M059J (cell line): ENCODE results near the gene GFER. TPM values are rescaled to one million over a fixed set of nuclear protein-coding genes. Genes with fewer than 3 reads are reported as not detected.
A peak's percentile ranks its signal among the peaks of the same experiment; 100 is the strongest.

Source experiments
- DNase-seq: peaks from one replicate; pipeline ENCODE4 v3.0.0-alpha.2; 2012; ENCODE audit warnings: low read depth
- total RNA-seq: library from RNA; depleted of rRNA; stranded (reverse); fragments of >200 nt; shearing (Covaris generic); gene quantifications from 2 replicates; pipeline ENCODE4 v1.2.3, GENCODE V29; 2014

GFER gene
- total RNA-seq, 1 experiment from 2014 or later, result 21.0 TPM

DNA sequence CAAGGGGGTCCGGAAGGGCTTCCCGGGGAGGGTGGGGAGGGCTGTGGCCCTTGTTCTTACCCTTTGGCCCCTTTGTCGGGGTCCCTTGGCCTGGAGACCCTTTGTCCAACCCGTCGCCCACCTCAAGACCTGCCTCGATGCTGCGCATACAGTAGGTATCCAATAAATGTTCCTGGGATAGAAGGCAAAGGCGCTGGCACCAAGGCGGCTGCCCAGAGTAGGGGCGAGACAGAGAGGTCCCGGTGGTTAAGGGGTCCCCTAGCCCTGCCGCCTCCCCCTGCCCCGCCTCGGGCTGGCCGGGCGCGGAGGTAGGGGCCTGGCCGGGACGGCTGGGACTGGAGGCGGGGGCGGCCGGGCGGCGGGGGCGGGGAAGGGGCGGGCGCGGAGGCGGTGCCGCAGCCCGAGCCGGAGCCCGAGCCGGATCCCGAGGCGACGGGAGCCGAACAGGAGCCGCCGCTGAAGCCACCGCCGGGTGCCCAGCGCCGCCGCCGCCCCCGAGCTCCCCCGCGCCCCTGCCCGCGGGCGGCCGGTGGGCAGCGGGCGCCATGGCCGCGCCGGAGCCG lies 42.5 kb downstream of the GFER start, which contains the start of gene NHERF2:
NHERF2 (plus strand) TSS at position 442 of the 563 bp plus-strand sequence; CDS start at position 546, 104 bp downstream.
- no peak for DNase-seq

DNA sequence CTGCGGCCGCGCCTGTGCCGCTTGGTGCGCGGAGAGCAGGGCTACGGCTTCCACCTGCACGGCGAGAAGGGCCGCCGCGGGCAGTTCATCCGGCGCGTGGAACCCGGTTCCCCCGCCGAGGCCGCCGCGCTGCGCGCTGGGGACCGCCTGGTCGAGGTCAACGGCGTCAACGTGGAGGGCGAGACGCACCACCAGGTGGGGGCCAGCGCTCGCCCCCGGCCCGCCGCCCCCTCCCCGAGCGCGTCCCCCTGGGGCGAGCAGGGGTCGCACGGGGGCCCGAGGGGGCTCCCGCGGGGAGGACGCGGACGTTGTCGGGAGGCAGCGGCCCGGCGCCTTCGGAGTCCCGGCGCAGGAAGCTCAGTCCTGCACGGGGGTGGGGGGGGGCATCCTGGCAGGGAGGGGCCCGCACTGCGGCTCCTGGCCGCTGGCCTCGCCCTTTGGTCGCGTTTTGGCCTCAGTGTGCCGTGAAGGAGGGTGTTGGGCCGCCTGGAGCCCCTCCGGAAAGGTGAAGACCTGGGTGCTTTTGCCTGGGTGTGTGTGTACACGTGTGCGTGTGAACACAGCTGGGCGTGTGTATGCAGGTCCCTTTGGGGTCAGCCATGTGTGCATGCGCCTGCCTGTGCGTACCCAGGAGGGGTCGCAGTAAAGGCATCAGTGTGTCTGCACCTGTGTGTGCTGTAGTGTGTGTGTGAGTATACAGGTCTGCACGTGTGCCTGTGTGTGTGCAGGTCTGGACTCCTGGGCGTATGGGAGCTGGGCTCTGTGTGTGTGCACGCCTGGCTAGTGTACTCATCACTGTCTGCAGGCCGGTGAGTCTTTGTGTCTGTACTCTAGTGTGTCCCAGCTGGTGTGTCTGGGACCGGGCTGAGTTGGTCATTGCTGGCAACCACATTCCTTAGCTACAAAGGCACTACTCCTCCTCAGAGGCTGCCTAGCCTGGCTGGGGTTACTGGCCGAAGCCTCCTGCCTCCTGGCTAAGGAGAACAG lies 43.3 kb downstream of the GFER start:
- peak; percentile 56 for DNase-seq

DNA sequence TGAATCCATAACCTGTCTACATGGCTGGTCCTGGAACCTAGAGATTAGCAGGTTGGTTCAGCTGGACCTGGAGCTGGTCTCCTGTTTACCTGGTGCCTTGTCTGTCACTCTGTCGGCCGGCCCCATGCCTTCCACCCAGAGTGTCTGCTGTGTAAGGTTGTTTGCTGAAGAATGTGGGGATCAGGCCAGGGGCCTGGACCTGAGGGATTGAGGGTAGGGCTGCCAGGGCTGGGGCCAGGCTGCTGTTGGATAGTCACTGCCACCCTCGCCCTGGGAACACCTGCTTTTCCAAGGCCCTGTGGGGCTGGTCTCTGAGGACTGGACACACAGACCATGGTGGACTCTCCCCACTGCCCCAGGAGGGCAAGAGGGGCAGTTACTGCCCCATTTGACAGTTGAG lies 44.2 kb downstream of the GFER start:
- DNase-seq, result no peak

DNA sequence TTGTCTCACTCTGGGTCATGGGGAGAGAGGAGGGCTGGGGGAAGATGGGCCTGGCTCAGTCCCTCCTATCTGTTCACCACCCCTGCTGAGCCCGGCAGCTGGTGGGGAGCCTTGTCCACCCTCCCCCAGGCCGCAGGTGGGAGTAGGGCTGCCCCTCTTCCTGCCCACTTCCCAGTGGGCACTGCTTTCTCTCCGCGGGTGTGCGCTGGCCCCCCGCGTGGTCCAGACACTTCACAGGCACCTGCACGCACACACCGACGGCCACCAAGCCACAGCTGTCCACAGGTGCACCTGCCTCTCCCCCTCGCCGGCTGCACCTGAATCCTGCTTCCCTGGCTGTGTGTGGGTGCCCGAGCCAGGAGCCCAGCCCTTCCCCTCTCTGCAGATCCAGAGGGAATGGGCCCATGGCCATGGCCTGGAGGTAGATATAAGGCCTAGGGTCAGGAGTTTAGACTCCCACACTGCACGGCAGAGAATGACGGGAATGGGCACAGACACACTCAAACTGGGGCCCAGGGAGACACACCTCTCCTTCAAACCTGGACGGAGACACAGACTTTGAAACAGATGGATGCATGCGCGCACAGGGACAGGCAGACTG lies 44.7 kb downstream of the GFER start:
- DNase-seq, result no peak

DNA sequence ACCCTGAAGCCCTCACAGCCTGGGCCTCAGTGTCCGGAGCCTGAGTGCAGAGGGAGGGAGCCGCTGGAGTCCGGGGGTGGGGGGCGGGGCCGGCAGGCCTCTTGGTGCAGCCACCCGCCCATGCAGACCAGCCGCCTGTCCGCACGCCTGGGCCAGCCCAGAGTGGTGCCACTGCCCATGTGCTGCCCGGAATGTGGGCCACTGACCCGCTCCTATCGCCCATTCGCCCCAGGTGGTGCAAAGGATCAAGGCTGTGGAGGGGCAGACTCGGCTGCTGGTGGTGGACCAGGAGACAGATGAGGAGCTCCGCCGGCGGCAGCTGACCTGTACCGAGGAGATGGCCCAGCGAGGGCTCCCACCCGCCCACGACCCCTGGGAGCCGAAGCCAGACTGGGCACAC lies 45.4 kb downstream of the GFER start:
- DNase-seq, result no peak

DNA sequence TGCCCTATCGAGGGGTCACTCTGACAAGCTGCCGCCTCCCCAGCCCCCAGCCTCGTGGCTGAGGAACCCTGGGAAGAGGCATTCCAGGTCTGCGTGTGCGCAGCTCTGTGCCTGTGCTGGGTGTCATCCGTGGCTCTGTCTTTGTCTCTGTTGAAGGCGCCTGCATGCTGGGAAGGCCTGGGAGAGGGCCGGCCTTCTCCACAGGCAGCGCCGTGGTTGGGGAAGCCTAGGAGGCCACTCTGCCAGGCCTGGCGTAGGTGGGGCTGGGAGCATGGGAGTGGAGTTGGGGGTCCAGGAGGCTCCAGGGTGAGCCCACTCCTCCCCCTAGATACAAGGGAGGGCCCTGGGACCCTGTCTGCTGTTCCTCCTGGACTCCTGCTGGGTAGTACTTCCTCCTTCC lies 46.0 kb downstream of the GFER start:
- no peak for DNase-seq

DNA sequence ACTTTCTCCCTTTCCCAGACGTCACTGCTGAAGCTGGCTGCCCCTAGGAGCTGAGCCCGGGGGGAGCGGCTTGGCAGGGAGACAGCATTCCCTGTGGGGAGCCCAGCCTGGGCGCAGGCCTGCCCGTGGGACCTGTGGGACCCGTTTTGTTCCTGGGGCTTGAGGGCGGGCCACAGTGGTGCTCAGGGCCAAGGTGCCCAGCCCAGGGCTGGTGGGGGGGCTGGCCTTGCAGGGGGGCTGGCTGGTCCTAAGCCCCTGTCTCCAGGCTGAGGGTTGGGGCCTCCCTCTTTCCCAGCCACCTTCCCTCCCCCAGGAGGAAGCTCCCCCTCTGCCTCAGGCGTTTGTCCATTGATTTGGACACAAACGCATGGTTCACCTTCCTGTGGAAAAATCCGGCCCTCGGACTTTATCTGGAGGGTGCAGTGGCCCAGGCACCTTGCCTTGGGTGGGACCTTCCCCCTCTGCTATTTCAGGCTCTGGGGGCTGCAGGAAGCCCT lies 47.1 kb downstream of the GFER start:
- DNase-seq, result no peak

DNA sequence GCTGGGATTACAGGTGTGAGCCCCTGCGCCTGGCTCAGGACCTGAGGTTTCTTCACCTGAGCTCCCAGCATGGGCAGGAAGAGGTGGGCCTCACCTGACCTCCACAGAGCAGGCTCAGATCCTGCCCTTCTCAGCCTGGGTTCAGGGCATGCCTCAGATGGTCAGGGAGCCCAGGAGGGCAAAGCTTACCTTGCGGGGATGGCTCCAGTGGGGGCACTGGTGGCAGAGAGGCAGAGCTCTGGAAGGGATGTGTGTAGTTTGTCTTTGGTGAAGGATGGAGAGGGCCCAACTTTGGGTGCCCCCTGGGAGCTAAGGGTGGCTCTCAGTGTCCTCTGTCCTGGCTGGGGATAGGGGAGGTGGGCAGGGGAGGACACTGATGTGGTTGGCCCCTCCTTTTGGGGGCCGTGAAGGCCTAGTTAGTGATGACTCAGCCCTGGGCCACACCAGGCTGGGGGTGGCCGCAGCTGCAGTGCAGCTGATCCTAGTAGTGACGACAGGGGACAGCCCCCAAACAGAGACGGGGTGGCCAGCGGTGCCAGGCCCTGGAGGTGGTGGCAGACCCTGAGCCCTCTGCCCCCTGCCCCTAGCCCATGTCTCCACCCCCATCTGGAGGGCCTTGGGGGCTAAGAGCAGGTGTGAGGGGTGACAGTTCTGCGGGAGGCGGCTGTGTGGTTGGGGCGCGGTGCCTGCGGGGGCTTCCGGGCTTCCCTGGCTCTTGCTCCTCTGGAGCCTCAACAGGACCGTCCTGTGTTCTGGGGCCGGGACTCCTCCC lies 48.5 kb downstream of the GFER start:
- peak; percentile 73 for DNase-seq

DNA sequence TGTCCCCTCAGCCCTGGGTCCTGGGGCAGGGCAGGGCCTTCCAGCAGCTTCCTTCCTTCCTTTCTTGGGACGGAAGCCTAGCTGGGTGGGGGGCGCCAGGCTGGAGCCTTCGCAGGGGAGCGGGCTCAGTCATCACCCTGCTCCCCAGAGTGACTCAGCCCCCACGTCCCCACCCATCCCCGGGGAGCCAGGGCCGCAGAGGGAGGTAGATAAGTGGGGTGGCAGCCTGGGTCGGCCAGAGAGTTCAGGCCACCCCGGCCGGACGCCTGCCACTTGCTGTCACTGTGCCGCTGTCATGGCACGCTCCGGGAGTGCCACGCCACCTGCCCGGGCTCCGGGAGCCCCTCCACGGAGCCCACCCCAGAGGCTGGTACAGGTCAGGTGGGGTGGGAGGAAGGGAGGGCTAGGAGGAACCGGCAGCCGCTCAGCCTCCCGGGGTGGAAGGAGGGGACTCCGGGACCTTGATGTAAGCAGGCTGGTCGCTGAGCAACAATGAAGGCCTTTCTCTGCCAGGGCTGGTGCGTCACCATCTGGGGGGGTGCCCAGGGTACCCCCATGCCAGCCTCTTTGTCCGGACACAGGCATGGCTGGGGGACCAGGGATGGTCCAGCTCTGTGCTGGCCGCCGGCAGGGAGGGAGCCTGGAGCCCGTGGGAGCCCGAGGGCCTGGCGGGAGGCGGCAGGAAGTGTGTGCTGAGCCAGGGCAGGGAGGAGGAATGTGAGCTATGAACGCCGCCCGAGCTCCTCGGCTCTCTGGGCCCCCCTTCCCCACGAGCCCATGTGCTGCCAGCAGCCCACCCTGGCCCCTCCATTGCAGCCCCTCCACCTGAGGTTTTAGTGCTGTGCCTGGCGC lies 49.3 kb downstream of the GFER start:
- peak; percentile 90 for DNase-seq

DNA sequence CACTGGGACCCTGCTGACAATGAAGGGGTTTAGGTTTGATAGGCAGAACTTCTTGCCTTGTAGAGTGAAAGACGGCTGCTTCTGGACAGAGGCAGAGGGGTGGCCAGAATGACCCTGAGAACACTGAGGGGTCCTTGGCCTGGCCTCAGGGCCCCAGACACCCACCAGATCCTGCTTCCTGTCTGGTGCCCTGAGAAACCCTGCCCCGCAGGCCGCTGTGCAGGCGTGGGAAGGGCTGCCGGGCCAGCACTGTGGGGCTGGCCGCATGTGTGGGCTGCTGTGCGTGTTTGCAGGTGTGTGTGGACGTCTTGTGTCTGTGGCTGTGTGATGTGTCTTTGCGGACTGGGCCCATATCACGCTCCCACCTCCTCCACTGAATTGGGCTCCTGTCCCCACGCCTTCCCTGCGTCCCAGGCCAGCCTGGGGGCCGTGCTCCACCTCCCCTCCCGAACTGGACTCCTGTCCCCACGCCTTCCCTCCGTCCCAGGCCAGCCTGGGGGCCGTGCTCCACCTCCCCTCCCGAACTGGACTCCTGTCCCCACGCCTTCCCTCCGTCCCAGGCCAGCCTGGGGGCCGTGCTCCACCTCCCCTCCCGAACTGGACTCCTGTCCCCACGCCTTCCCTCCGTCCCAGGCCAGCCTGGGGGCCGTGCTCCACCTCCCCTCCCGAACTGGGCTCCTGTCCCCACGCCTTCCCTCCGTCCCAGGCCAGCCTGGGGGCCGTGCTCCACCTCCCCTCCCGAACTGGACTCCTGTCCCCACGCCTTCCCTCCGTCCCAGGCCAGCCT lies 50.1 kb downstream of the GFER start:
- peak; percentile 30 for DNase-seq

DNA sequence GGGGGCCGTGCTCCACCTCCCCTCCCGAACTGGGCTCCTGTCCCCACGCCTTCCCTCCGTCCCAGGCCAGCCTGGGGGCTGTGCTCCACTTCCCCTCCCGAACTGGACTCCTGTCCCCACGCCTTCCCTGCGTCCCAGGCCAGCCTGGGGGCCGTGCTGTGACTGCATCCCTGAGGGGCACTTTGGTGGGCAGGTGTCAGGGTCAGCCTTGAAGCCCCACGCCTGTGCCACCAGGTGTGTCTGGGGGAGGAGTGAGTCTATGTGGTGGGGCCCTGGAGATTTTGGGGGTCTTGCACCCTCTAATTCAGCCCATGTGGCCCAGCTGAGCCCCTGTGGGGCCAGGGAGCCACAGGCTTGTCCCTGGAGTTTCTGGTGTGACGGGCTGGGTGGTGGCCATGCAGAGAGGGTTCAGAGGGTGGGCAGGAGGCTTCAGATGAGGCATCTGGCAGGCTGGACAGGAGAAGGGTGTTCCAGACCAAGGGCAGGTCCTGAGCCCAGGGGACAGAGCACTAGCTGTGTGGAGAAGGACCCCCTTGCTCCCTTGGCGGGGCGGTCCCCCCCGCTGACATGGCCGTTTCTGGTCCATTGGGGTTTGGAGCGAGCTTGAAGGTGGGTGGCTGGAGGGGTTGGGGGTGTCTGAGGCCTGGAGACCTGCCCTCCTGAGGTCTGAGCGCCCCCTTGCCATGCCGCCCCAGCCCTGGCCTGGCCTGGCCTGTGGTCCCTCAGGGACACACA lies 50.9 kb downstream of the GFER start:
- DNase-seq, result no peak

DNA sequence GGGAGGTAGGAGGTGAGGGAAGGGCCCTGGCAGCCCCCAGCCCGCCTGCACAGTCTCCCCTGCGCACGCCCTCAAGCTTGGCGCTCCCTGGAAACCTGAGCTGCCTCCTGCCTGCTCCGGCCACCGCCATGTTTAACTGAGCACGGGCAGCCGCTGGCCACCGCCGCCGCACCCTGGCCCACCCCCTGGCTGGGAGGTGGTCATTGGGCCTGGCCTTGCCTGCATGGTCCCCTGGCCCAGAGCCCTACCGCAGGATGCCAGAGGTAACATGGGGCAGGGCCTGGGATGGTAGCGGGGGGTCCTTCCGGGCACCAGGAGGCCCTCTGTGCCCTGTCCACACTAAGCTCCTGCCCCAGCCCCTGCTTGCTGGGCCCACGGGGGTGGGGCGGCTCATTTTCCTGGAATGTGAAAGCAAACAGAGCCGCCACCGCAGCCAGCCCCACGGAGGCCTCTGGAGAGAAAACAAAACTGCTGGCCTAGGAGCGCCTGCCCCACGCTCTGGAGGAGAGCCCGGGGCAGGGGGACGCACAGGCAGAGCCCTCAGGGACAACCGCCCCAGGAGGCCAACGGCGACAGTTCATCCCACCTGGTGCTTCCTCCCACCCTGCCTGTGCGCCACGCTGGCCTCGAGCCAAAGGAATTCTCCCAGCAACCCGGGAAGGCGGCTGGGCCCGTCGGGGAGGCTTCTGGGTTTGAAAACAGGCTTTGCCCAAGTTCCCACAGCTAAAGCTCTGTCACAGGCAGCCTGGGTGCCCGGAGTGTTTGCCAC lies 51.6 kb downstream of the GFER start:
- peak; percentile 95 for DNase-seq

DNA sequence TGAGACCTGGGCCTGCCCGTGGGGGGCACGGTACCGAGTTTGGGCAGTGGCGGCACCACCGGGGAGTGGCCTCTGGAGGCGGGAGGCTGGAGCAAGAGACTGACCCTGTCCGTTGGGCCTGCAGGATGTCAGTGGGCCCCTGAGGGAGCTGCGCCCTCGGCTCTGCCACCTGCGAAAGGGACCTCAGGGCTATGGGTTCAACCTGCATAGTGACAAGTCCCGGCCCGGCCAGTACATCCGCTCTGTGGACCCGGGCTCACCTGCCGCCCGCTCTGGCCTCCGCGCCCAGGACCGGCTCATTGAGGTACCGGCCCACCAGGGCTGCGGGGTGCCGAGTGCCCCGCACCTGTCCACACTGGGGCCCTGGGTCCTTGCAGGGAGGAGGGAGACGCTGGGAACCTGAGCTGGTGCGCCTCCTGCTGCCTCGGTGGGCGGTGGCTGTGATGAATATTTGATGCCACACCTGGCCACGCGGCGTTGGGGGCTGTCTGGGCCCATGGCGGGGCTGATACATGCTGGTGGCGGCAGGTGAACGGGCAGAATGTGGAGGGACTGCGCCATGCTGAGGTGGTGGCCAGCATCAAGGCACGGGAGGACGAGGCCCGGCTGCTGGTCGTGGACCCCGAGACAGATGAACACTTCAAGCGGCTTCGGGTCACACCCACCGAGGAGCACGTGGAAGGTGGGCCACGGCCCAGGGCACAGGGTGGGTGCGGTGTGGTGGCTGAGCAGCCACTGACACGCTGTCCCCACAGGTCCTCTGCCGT lies 52.4 kb downstream of the GFER start:
- DNase-seq, result no peak

DNA sequence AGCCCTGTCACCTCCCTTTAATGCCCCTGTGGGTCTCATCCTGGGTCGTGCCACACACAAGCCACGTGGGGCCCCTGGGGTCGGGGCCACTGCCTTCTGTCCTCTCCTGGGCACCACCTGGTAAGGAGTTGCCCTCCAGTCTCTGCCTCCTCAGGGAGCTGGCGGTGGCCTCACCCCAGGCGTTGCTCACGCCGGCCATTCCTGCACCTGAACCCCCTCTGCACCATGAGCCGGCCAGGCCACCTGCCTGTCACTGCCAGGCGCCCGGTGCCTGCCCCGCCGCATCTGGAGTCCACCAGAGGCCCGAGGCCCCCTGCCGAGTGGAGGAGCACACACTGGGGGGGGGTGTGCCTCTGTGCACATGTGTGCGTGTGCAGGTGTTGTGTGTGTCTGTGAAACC lies 53.1 kb downstream of the GFER start:
- DNase-seq, result no peak
